Kidney epithelial cell (primary cell): ENCODE data around the gene LDLRAD4. TPM values are rescaled to one million over a fixed set of nuclear protein-coding genes. Genes with fewer than 3 reads are reported as not detected.

Experiments
- DNase-seq: peaks from one replicate; pipeline ENCODE4 v3.0.0-alpha.2; 2010; ENCODE audit warnings: low read depth
- H3K27me3 ChIP-seq: 2 replicates; pipeline ENCODE4 v1.6.0; 2011; ENCODE audit warnings: low read length; ENCODE audit not compliant: control insufficient read depth, insufficient read depth
- H3K36me3 ChIP-seq: 2 replicates; pipeline ENCODE4 v1.5.1; 2011; ENCODE audit warnings: low read length; ENCODE audit not compliant: control insufficient read depth, insufficient read depth
- H3K4me3 ChIP-seq: 2 replicates; pipeline ENCODE4 v1.5.1; 2011; ENCODE audit warnings: low read depth, mild to moderate bottlenecking, control low read depth, low read length
- total RNA-seq: library from RNA; depleted of rRNA; stranded (reverse); fragments of >200 nt; gene quantifications from 2 replicates; pipeline ENCODE4 v1.2.3, GENCODE V29; 2015
- TF ChIP-seq, protein P1 (sequence below): IDR thresholded peaks from 2 replicates; pipeline ENCODE4 v1.5.1; 2011; ENCODE audit warnings: mild to moderate bottlenecking, moderate library complexity, low read length, control low read depth, inconsistent platforms; ENCODE audit not compliant: insufficient read depth, poor library complexity, severe bottlenecking

LDLRAD4 gene
- total RNA-seq, 1 donor from 2014 or later, result 5.8 TPM

DNA sequence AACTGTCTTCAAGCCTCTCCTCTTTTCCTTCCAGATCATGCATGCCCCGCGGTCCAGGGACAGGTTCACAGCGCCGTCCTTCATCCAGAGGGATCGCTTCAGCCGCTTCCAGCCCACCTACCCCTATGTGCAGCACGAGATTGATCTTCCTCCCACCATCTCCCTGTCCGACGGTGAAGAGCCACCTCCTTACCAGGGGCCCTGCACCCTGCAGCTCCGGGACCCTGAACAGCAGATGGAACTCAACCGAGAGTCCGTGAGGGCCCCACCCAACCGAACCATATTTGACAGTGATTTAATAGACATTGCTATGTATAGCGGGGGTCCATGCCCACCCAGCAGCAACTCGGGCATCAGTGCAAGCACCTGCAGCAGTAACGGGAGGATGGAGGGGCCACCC, 426.5 kb downstream of the LDLRAD4 start:
- H3K36me3 ChIP-seq, result no peaks in the 10 kb centered on the region
- no peak overlapping the region for H3K4me3 ChIP-seq
- TF ChIP-seq, protein P1, sequence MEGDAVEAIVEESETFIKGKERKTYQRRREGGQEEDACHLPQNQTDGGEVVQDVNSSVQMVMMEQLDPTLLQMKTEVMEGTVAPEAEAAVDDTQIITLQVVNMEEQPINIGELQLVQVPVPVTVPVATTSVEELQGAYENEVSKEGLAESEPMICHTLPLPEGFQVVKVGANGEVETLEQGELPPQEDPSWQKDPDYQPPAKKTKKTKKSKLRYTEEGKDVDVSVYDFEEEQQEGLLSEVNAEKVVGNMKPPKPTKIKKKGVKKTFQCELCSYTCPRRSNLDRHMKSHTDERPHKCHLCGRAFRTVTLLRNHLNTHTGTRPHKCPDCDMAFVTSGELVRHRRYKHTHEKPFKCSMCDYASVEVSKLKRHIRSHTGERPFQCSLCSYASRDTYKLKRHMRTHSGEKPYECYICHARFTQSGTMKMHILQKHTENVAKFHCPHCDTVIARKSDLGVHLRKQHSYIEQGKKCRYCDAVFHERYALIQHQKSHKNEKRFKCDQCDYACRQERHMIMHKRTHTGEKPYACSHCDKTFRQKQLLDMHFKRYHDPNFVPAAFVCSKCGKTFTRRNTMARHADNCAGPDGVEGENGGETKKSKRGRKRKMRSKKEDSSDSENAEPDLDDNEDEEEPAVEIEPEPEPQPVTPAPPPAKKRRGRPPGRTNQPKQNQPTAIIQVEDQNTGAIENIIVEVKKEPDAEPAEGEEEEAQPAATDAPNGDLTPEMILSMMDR, result no peak
- DNase-seq, result no peak
- H3K27me3 ChIP-seq, result peaks cover 7% of the 10 kb centered on the region

DNA sequence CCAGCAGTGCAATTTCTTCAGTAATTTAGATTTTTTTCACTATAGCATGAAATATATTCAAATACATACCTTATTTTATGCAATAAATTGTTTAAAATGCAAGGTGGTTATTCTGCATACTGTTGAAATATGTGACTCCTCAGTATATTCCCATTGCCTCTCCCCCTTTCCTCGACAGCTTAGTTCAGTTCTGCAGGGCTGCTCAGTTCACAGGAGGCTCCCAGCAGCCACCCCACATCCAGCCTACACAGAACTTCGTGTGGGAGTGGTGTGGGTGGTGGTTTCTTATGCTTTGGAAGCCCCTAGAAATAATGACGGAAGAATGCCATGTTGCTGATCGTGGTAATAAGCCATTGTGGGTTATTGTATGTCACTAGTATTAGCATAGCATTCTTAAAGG, 428.1 kb downstream of the LDLRAD4 start:
- DNase-seq, result no peak
- Histone ChIP-seq H3K27me3 (peaks cover 6% of the 10 kb centered on the region), H3K36me3 (no peaks in the 10 kb centered on the region), H3K4me3 (no peak overlapping the region)
- TF ChIP-seq, protein P1, result no peak

DNA sequence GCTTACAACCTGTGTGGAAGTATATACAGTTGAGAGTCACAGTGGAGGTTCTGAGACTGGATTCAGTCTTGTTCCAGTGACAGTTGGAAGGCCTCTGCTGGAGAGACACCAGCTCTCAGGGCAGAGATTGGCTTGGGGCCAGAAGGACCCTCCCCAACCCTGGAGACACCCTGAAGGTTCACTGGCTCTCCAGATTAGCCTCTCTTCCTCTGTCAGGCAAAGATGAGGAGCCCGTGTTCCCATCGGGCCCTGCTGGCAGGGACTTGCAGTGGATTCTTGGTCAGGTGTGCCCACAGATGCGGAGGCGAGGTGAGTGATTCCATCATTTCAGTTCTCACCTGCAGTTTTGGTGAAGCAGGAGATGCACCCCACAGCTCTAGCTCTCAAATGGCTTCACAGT, 429.2 kb downstream of the LDLRAD4 start:
- no peaks in the 10 kb centered on the region for H3K27me3 ChIP-seq
- no peak overlapping the region for H3K4me3 ChIP-seq
- H3K36me3 ChIP-seq, result no peaks in the 10 kb centered on the region
- TF ChIP-seq, protein P1, result no peak
- no peak for DNase-seq

DNA sequence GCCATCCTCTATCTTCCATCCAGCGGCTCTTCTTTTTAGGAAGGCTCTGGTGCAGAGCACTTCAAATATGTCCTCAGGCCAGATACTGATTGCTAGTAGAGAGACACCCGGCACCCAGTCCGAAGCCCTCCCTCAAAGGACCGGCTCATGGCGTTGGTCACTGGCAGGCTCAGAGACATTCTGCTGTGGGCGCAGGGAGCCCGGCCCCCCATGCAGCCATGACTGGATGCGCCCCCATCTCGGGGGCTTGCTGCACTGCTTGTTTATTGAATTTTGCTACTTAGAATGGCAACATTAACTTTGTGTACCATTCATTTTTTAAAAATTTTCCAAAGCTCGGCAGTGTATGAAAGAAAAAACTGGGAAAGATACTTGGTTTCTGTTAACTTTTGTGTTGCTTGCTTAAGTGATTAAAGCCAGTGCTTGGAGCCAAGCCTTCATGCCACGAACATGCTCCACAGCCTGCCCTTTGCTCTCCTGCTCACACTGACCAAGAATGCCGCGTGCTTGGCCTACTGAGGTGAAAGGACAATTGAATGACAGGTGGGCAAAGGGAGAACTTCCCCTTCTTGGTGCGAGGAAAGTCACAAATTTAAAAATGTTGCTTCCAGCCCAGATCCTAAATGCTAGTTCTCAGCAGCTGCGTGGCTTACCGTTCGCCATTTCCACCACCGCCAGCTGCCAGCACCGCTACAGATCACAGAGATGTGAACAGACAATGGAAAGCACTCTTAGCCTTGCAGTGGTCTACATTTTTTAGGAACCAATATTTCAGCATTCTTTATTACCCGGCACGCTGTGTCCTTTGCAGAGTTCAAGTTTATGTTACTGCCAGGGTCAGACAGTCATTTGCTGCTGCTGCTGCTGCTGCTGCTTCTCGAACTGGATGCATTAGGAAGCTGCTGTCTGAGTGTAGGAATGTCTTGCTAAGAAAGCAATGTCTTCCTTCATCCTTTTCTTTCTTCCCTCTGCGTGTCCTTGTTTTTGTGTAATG, 431.1 kb downstream of the LDLRAD4 start:
- no peak overlapping the region for H3K4me3 ChIP-seq
- no peaks in the 10 kb centered on the region for H3K36me3 ChIP-seq
- DNase-seq, result no peak
- TF ChIP-seq, protein P1, result no peak
- peaks cover 4% of the 10 kb centered on the region for H3K27me3 ChIP-seq

DNA sequence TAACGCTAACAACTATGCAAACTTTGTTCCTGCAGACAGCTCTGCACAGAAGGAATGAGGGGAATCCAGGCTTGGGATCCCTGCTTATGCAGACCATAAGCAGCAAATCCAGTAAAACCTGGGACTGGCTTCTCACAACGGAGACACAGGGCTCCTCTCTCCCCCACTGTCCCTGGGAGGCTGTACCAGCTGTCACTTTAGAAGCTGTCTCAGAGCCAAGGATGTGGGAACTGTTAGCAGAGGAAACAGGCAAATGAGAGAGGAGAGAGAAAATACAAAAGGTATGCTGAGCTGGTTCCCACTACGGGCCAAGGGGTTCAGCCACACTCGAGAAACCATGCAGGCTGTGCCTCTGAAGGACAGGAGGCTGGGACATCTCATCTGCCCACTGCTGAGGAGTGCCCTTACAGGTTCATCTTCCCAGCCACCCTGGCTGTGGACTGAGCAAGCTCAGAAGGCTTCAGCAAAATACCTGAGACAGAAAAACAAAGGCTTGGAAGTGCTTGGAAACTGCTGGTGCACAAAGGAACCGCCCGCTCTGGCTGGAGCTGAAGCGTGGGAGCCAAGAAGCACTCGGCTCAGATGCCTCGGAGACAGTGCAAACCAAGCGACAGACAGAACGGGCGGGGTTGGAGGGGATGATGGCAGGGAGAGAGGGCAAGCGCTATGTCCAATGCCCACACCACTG, 435.3 kb downstream of the LDLRAD4 start:
- no peak for DNase-seq
- no peak overlapping the region for H3K4me3 ChIP-seq

More for the DNA sequence above, 435.3 kb downstream of the LDLRAD4 start:
- peaks cover 4% of the 10 kb centered on the region for H3K27me3 ChIP-seq
- no peaks in the 10 kb centered on the region for H3K36me3 ChIP-seq
- TF ChIP-seq, protein P1, result no peak
